GM12878 (cell line): Measurements from ENCODE around the gene ZFAND2B. TPM values are rescaled to one million over a fixed set of nuclear protein-coding genes. Genes with fewer than 3 reads are reported as not detected.

Experiments used
- CBX3 ChIP-seq: fragments of 200-600 bp; sonication (generic); IDR thresholded peaks from 2 replicates; pipeline ENCODE4 v1.6.1; 2016; ENCODE audit warnings: low read depth, borderline replicate concordance
- NR2C2 ChIP-seq: IDR thresholded peaks from 2 replicates; pipeline ENCODE4 v1.6.1; 2011; ENCODE audit warnings: borderline replicate concordance, low read depth; ENCODE audit not compliant: control insufficient read depth, insufficient read length
- SP1 ChIP-seq: IDR thresholded peaks from one replicate; pipeline ENCODE4 v1.6.1; 2011; ENCODE audit warnings: low read depth, low read length
- polyA plus RNA-seq, 11 experiments: library from polyadenylated mRNA; depleted of rRNA in 4 of 11; unstranded in 6 of 11; stranded (reverse) in 5 of 11; fragments of >200 nt; fragmentation: Nextera tagmentation in 4 of 11; fragmentation: Illumina TruSeq in 1 of 11; extraction: Ambion mirVana in 4 of 11; extraction: Trizol in 1 of 11; gene quantifications; 1 replicate in 1 of 11; 2 replicates in 10 of 11; pipeline versions ENCODE4 v1.2.1 to v1.2.3, GENCODE V29; 2011 to 2016; ENCODE audit warnings: inconsistent platforms in 2 of 11, missing spikeins in 2 of 11, low read depth in 1 of 11
- total RNA-seq, 4 experiments: library from RNA; depleted of rRNA in 3 of 4; stranded (reverse); fragments of >200 nt in 3 of 4; fragmentation: Illumina TruSeq in 1 of 4; extraction: Trizol in 1 of 4; gene quantifications; 2 replicates each; pipeline versions ENCODE4 v1.2.1 to v1.2.3, GENCODE V29; 2013 to 2021
- TF ChIP-seq, protein P1 (sequence below): fragments of 450-650 bp; IDR thresholded peaks from 2 replicates; pipeline ENCODE4 v1.6.1; 2017; ENCODE audit warnings: mild to moderate bottlenecking, low read depth, inconsistent platforms; ENCODE audit not compliant: poor library complexity, severe bottlenecking
- TF ChIP-seq, protein P2 (sequence below): IDR thresholded peaks from 2 replicates; pipeline ENCODE4 v1.6.1; 2011; ENCODE audit warnings: low read depth, mild to moderate bottlenecking, low read length, moderate library complexity, borderline replicate concordance; ENCODE audit errors: extremely low read depth

The ZFAND2B gene
- total and polyA plus RNA-seq, 10 of the 15 experiments (the other 5 are each of a cell fraction or from before 2014, with no cell fraction given): 5.4 to 28.1 (median 22.4) TPM

DNA sequence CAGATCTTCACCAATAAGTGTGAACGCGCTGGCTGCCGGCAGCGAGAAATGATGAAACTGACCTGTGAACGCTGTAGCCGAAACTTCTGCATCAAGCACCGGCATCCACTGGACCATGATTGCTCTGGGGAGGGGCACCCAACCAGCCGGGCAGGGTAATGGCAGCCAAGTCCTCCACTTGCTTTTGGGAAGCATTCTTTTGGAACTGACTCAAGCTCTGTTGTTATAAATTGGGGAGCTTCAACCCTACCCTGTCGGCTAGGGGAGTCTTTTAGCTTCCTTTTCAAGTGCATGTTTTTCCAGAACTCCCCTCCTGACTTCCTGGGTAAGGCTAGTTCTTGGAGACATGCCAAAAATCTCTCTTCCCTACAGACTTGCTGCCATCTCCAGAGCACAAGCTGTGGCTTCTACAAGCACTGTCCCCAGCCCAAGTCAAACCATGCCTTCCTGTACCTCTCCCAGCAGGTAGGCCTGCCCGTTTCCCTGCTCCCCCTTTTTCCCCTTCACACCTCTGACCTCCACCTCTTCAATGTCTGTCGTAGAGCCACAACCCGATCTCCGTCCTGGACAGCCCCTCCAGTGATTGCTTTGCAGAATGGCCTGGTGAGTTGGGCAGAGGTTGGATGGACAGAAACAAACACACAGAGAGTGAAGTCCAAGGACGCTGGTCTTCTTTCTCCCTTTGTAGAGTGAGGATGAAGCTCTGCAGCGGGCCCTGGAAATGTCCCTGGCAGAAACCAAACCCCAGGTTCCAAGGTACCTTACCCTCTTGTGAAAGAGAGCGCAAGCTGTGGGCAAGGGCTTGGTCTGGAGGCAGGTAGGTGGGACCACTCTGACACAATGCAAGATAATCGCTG is 1.5 kb downstream of the ZFAND2B start (continued):
- TF ChIP-seq CBX3 (no peak), SP1 (no peak), NR2C2 (no peak)
- TF ChIP-seq, protein P1, sequence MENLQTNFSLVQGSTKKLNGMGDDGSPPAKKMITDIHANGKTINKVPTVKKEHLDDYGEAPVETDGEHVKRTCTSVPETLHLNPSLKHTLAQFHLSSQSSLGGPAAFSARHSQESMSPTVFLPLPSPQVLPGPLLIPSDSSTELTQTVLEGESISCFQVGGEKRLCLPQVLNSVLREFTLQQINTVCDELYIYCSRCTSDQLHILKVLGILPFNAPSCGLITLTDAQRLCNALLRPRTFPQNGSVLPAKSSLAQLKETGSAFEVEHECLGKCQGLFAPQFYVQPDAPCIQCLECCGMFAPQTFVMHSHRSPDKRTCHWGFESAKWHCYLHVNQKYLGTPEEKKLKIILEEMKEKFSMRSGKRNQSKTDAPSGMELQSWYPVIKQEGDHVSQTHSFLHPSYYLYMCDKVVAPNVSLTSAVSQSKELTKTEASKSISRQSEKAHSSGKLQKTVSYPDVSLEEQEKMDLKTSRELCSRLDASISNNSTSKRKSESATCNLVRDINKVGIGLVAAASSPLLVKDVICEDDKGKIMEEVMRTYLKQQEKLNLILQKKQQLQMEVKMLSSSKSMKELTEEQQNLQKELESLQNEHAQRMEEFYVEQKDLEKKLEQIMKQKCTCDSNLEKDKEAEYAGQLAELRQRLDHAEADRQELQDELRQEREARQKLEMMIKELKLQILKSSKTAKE: no peak
- TF ChIP-seq, protein P2, sequence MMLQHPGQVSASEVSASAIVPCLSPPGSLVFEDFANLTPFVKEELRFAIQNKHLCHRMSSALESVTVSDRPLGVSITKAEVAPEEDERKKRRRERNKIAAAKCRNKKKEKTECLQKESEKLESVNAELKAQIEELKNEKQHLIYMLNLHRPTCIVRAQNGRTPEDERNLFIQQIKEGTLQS: no peak
